Common myeloid progenitor, CD34-positive (primary cell): ENCODE results near the gene TTLL5.

ENCODE experiments used
- CTCF ChIA-PET: fragments of 350-600 bp; sonication (Branson Sonifier 250); formaldehyde crosslinking; loops from one replicate; lab custom pipeline; 2021; ENCODE audit warnings: antibody characterized with exemption; lab: Charles Lee
- POLR2A ChIA-PET: fragments of 350-600 bp; sonication (Branson Sonifier 250); formaldehyde crosslinking; loops from one replicate; lab custom pipeline; 2021; ENCODE audit warnings: antibody characterized with exemption; lab: Charles Lee
- DNase-seq, 3 donors: peaks; one replicate each; pipeline versions ENCODE4 v3.0.0 to v3.0.0-alpha.2; 2013
- H3K27ac ChIP-seq, 2 experiments: 1 replicate in 1 of 2; 2 replicates in 1 of 2; pipeline ENCODE4 v1.7.0; 2013; ENCODE audit warnings: inconsistent platforms in 2 of 2, low read length in 2 of 2, mild to moderate bottlenecking in 2 of 2, low read depth in 1 of 2, moderate library complexity in 1 of 2; ENCODE audit not compliant: severe bottlenecking in 2 of 2, insufficient read depth in 1 of 2, poor library complexity in 1 of 2
- H3K27me3 ChIP-seq, 5 experiments: replicated peaks in 2 of 5; 1 replicate in 3 of 5; 2 replicates in 2 of 5; pipeline versions ENCODE4 v1.6.1 to v1.7.0; 2013; ENCODE audit warnings: low read length in 4 of 5, mild to moderate bottlenecking in 2 of 5, moderate library complexity in 2 of 5, inconsistent platforms in 1 of 5; ENCODE audit not compliant: insufficient read depth in 5 of 5, control insufficient read depth in 4 of 5
- H3K36me3 ChIP-seq, 4 experiments: 1 replicate in 2 of 4; 2 replicates in 2 of 4; pipeline versions ENCODE4 v1.6.1 to v1.7.0; 2013; ENCODE audit warnings: low read length in 3 of 4, control low read depth in 1 of 4, mild to moderate bottlenecking in 1 of 4; ENCODE audit not compliant: control insufficient read depth in 4 of 4, insufficient read depth in 4 of 4
- H3K4me1 ChIP-seq, 4 experiments: 1 replicate in 3 of 4; 2 replicates in 1 of 4; pipeline versions ENCODE4 v1.6.1 to v1.7.1; 2013; ENCODE audit warnings: low read length in 3 of 4, mild to moderate bottlenecking in 3 of 4, control low read depth in 1 of 4, inconsistent platforms in 1 of 4, moderate library complexity in 1 of 4; ENCODE audit not compliant: control insufficient read depth in 4 of 4, insufficient read depth in 4 of 4; ENCODE audit errors: control extremely low read depth in 1 of 4
- H3K4me3 ChIP-seq, 7 experiments: 1 replicate in 4 of 7; 2 replicates in 3 of 7; pipeline versions ENCODE4 v1.5.1 to v1.7.0; 2013; ENCODE audit warnings: mild to moderate bottlenecking in 7 of 7, low read length in 6 of 7, moderate library complexity in 6 of 7, inconsistent platforms in 2 of 7, low read depth in 2 of 7, control low read depth in 1 of 7; ENCODE audit not compliant: insufficient read depth in 4 of 7, control insufficient read depth in 1 of 7; ENCODE audit errors: extremely low read depth in 1 of 7
- H3K9me3 ChIP-seq, 5 experiments: 1 replicate in 4 of 5; 2 replicates in 1 of 5; pipeline versions ENCODE4 v1.6.1 to v1.7.1; 2013; ENCODE audit warnings: low read length in 4 of 5, mild to moderate bottlenecking in 2 of 5, inconsistent platforms in 1 of 5, low read depth in 1 of 5, moderate library complexity in 1 of 5; ENCODE audit not compliant: control insufficient read depth in 4 of 5, insufficient read depth in 2 of 5; ENCODE audit errors: control extremely low read depth in 1 of 5
- WGBS: methylation state at CpG from one replicate; pipeline ENCODE4 v1.1.5; 2013; ENCODE audit not compliant: insufficient coverage; 5-methylcytosine and 5-hydroxymethylcytosine counted together

The TTLL5 gene

DNA sequence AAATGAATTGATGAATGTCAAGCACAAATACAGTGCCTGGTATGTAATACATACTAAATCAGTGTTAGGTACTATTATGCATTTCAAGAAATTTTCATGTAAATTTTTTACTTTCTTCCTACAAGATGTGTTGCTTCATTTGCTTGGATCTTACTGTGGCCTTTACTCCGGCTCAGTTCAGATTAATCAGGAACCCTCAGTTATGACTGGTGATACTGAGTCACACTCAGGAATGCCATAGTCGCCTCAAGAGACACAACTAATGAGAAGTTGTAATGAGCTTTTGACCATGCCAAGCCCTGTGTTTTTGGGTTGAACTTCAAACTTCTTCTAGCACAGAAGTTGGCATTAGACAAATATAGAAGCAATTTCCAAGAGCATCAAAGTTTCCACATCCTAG lies 224.8 kb downstream of the TTLL5 start:
- Histone ChIP-seq H3K9me3 (peaks cover 0 to 3% (median 0%) of the 10 kb centered on the region in 5 experiments), H3K36me3 (peaks cover 3 to 23% (median 12%) of the 10 kb centered on the region in 4 experiments), H3K27me3 (no peaks in the 10 kb centered on the region), H3K4me3 (no peak overlapping the region), H3K4me1 (no peaks in the 10 kb centered on the region), H3K27ac (no peak overlapping the region)
- no peak for DNase-seq
- ChIA-PET CTCF (interaction anchor here (2.1 kb wide), 1 partner anchor 21 kb away, joined by 7 read pairs; no protein-coding TSS in a partner anchor), POLR2A (no interaction called here)
- WGBS, result 100% methylated on average over 1 of the region's 2 CpGs

DNA sequence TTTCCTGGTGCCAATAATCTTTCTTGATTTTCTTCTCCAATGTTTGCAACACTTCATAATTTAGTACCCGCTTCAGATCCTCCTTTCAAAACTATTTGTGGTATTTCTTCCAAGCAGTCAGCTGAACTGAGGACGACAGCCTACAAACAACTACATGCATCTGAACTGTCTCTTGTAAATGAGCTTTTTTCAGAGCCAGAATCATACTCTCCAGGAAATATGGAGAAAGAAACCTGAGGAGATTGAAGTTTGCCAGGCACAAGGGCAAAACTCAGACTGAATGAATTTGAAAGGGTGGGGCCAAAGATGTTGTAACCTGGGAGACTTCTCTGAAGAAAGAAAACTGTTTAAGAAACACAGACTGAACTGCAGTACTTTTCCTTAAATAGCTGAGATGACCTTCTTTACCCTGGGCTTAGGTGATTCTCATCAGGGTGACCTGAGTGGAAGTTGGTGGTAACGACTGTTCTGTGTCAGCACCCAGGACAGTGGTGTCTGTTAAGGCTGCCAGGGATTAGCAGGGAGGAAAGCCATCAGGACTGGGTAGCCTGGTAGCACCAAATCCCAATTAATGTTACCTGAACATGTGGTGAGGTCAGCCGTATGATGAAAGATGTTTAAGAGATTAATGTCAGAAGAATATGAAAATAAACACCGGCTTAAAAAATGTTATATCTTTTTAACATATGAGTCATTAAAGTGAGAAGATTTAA lies 225.7 kb downstream of the TTLL5 start:
- Histone ChIP-seq H3K36me3 (peaks cover 10 to 23% (median 12%) of the 10 kb centered on the region in 4 experiments), H3K4me1 (no peaks in the 10 kb centered on the region), H3K27me3 (no peaks in the 10 kb centered on the region), H3K9me3 (peaks cover 0 to 3% (median 0%) of the 10 kb centered on the region in 5 experiments), H3K27ac (no peak overlapping the region), H3K4me3 (no peak overlapping the region)
- ChIA-PET CTCF (interaction anchor here (2.1 kb wide), 1 partner anchor 20 kb away, joined by 7 read pairs; no protein-coding TSS in a partner anchor), POLR2A (no interaction called here)
- 100% methylated on average over 3 of the region's 5 CpGs for WGBS
- DNase-seq, result no peak

DNA sequence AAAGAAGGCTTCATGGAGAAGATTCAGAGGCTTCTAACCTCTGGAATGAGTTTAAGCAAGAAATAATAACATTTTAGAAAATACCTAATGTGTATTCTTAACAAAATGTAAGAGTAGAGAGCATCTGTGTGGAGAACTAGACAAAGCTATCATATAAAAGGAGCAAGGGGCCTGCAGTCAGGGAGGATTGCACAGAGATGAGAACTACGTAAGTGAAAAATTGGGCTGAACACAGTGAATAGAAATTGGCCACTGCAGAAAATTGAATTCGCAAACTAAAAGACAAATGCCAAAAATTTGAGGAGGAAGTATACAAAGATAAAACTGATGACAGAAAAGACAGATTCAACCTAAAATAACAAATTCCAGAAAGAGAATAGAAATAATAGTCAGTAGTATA lies 227.9 kb downstream of the TTLL5 start:
- ChIA-PET CTCF (no interaction called here), POLR2A (no interaction called here)
- Histone ChIP-seq H3K27me3 (no peaks in the 10 kb centered on the region), H3K4me1 (no peaks in the 10 kb centered on the region), H3K36me3 (peaks cover 3 to 16% (median 8%) of the 10 kb centered on the region in 4 experiments), H3K9me3 (peaks cover 0 to 3% (median 0%) of the 10 kb centered on the region in 5 experiments), H3K4me3 (no peak overlapping the region), H3K27ac (no peak overlapping the region)
- WGBS, result 100% methylated on average over 1 of the region's 2 CpGs
- DNase-seq, result no peak

DNA sequence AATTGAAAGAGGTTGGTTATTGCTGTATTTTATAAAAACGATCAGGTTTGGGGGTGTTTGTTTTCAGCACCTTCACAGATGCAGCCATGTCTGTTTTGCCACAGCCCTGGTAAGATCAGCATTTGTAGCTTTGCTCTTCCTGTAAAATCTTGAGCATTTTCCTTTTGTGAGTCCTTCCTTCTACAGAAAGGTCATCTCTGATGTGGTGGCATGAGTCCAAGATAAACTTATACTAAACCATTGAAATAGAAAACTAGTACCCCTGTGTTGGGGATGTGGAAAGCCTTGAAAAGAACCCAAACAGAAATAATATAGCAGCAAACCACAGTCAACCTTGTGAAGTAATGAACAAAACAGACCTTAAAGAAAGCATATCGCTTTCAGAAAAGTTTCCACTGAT lies 235.3 kb downstream of the TTLL5 start:
- peaks cover 0 to 6% (median under 1%) of the 10 kb centered on the region in 4 experiments for H3K36me3 ChIP-seq
- 100% methylated on average over 1 of the region's 2 CpGs for WGBS
- no peak overlapping the region for H3K4me3 ChIP-seq
- no peaks in the 10 kb centered on the region for H3K9me3 ChIP-seq
- ChIA-PET CTCF (interaction anchor here (1.3 kb wide), 1 partner anchor 12 kb away, joined by 4 read pairs; no protein-coding TSS in a partner anchor), POLR2A (no interaction called here)
- no peak overlapping the region for H3K27ac ChIP-seq
- no peak for DNase-seq
- no peaks in the 10 kb centered on the region for H3K27me3 ChIP-seq
- H3K4me1 ChIP-seq, result no peaks in the 10 kb centered on the region

DNA sequence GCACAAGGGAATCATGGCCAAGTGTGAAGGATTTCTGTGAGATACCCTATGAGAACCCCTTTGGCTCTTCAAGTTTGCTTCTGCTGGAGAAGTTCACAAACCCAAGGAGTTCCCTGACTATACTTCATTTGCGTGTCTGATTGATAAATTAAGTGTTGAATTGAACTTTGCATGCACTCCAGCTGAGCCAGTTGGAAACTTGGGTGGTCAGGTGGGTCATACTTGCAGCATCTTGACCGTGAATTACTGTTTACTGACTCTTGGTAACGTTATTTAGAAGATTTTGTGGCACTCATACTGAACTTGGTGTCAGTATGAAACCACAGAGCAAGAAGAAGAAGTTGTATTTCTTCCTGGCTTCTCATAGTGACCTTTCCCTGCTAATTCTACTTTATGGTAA lies 243.3 kb downstream of the TTLL5 start:
- H3K4me1 ChIP-seq, result peaks cover 7 to 26% (median 17%) of the 10 kb centered on the region in 4 experiments
- H3K9me3 ChIP-seq, result no peaks in the 10 kb centered on the region
- H3K36me3 ChIP-seq, result peaks cover 2 to 24% (median 10%) of the 10 kb centered on the region in 4 experiments
- ChIA-PET CTCF (interaction anchor here (0.8 kb wide), 1 partner anchor 37 kb away, joined by 3 read pairs; no protein-coding TSS in a partner anchor), POLR2A (no interaction called here)
- H3K4me3 ChIP-seq, result no peak overlapping the region
- peak in 2 of 3 donors; percentile 14 to 22 for DNase-seq
- 10% methylated on average over 2 of the region's 3 CpGs for WGBS
- H3K27ac ChIP-seq, result peak overlapping the region in 1 of 2 experiments; percentile 38
- no peaks in the 10 kb centered on the region for H3K27me3 ChIP-seq

DNA sequence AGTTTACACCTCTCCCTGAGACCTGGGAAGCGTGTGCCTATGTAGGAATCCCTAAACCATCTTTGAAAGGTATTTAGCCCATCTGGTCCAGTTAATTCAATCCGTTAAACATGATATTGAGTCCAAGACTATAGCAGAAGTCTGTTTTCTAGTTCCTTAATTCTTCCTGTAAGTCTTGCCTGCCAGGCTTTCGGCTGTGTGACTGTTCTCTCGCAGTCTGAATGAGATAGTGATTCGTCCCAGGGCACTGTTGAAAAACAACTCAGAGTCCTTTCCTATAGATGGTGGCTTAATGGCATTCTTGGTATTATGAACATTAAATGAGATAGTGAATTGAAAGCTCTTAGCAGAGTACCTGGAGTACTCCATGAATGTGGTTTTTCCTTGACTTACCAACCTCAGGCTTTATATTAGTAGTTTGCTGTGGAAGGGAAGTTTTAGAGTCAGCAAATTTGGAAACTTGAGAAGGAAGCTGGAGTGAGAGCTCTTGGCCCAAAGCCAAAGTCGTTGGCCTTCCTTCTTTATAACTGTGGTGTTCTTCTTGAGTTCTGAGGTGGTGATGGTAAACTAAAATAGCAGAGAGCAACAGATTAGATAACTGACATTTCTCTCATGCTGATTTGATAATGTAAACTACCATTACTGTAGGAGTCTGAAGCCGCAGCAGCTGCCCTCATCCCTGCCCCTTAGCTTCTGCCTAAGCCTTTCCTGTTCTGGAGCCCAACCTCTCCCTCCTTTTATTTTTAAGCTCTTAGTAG lies 244.3 kb downstream of the TTLL5 start:
- no peaks in the 10 kb centered on the region for H3K27me3 ChIP-seq
- peak overlapping the region in 1 of 7 experiments; percentile 0 for H3K4me3 ChIP-seq
- peaks cover 2 to 20% (median 11%) of the 10 kb centered on the region in 4 experiments for H3K36me3 ChIP-seq
- ChIA-PET POLR2A (no interaction called here), CTCF (interaction anchor here (0.6 to 3.6 kb wide), 14 partner anchors 8 to 113 kb away, joined by 3 to 37 read pairs (median 5); partner anchors contain the start of genes IFT43 and TGFB3)
- peak; percentile 32 to 71 (median 65) for DNase-seq
- peaks cover 7 to 26% (median 17%) of the 10 kb centered on the region in 4 experiments for H3K4me1 ChIP-seq
- peak overlapping the region in 1 of 2 experiments; percentile 38 for H3K27ac ChIP-seq
- no peaks in the 10 kb centered on the region for H3K9me3 ChIP-seq
- WGBS, result 48% methylated on average over 4 of the region's 7 CpGs
